ENCODE results near the gene VAMP8. TPM values are rescaled to one million over a fixed set of nuclear protein-coding genes. Genes with fewer than 3 reads are reported as not detected.

VAMP8 gene
- total and polyA plus RNA-seq, 4 experiments from 2014 or later = 98.5 to 612 (median 254) TPM

DNA sequence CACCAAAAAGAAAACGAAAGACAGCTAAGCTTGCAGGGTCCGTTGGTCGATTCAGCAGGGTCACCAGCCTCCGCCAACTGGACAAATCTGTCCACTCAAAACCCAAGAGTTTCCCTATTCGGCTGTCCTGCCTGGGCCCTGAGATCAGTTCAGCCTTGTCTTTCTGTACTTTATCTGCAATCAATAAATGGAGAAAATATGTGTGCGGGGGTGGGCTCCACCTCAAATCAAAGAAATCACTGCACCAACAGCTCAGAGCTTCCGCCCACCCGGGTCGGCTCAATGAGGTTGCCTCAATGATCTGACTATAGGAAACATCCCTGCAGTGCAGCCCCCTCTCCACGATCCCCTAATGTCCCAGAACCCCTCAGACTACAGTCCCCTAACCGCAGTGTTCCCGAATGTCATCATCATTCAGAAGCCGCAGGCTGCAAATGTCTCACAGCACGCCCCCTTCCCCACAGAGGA is 16.5 kb upstream of the VAMP8 start:
- Mint-ChIP-seq H3K36me3 (peaks cover 8 to 21% of the 10 kb centered on the region in 2 donors), H3K9me3 (no peaks in the 10 kb centered on the region), H3K4me3 (peak overlapping the region; percentile 94 to 99 (median 98)), H3K4me1 (peaks cover 12 to 35% (median 22%) of the 10 kb centered on the region in 4 donors), H3K27me3 (no peaks in the 10 kb centered on the region), H3K27ac (peak overlapping the region; percentile 94 to 99 (median 97))
- no peak for DNase-seq
- intact Hi-C loops (cut with micrococcal nuclease) = loop anchor here (1.0 to 2.0 kb wide), 9 partner anchors 9 to 142 kb away; partner anchors contain the start of genes C2orf68, MAT2A, RNF181 and SH2D6
- Histone ChIP-seq H3K4me3 (ENCODE audit: low read length in 2 of 2) (peak overlapping the region; percentile 74 to 97), H3K27ac (ENCODE audit: low read depth, low read length) (peak overlapping the region; percentile 89), H3K36me3 (ENCODE audit: insufficient read depth, low read length) (peaks cover 5% of the 10 kb centered on the region), H3K9me3 (ENCODE audit: control insufficient read depth in 1 of 2, low read length in 2 of 2) (no peaks in the 10 kb centered on the region), H3K27me3 (ENCODE audit: insufficient read depth, low read length) (no peaks in the 10 kb centered on the region), H3K4me1 (ENCODE audit: insufficient read depth, low read length) (peaks cover 19% of the 10 kb centered on the region)
- ChIA-PET CTCF (ENCODE audit: partially characterized antibody) (interaction anchor here (0.7 to 3.3 kb wide), 8 partner anchors 9 to 141 kb away, joined by 3 to 12 read pairs (median 4); partner anchors contain the start of genes MAT2A, RNF181 and TMEM150A), POLR2A (ENCODE audit: partially characterized antibody) (interaction anchor here (0.7 to 3.5 kb wide), 16 partner anchors 9 to 235 kb away, joined by 3 to 30 read pairs (median 10); partner anchors contain the start of genes C2orf68, MAT2A, RNF181 and SH2D6)

DNA sequence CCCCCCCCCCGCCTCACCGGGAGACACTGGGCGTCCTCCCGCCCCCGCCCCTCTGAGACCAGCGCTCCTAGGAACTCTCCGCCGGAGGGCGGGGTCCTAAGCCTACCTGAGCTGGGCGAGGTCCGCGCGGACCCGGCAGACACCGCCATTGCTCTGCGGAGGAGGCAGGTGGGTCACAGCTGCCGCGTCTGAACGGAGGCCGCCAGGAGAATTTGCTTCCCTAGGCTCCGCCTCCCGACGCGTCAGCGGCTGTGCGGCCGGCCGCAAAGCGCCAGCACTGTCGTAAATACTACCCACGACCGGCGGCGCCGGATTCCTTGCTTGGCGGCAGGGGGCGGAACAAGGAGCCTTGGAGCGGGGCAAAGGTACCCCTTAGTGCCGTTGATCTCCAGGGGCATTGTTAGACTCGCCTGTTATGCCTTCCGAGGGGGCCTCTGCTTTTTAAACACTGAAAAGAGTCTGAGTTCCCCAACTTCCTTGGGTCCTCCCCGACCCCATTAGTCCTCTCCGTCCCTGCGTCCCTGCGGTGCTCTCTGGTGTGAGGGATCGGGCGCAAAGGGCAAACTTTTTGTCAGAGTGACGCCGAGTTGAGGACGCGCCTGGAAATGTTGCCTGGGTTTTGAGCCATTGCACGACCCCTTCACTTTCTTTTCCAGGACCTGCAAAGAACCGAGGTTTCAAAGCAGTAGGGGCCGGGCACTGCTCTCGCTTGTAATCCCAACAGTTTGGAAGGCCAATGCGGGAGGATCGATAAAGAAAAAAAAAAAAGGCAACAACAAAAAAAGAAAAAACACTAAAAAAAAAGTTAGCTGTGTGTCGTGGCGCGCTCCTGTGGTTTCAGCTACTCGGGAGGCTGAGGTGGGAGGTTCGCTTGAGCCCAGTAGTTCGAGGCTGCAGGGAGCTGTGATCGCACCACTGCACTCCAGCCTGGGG is 15.8 kb upstream of the VAMP8 start, which contains the start of gene GGCX:
GGCX (minus strand) TSS at position 214 of the 933 bp plus-strand sequence; CDS start at position 149, 65 bp downstream.
- Histone ChIP-seq H3K36me3 (ENCODE audit: insufficient read depth, low read length) (peaks cover 5% of the 10 kb centered on the region), H3K27ac (ENCODE audit: low read depth, low read length) (peak within 1 kb of the TSS; percentile 89), H3K4me1 (ENCODE audit: insufficient read depth, low read length) (peaks cover 19% of the 10 kb centered on the region), H3K4me3 (ENCODE audit: low read length in 2 of 2) (peak within 1 kb of the TSS; percentile 74 to 97), H3K9me3 (ENCODE audit: control insufficient read depth in 1 of 2, low read length in 2 of 2) (no peaks in the 10 kb centered on the region), H3K27me3 (ENCODE audit: insufficient read depth, low read length) (no peaks in the 10 kb centered on the region)
- no peaks in the 10 kb centered on the region for H3K27me3 Mint-ChIP-seq
- ChIA-PET POLR2A (ENCODE audit: partially characterized antibody) (interaction anchor here (0.6 to 3.5 kb wide), 19 partner anchors 10 to 538 kb away, joined by 3 to 30 read pairs (median 8); partner anchors contain the start of genes C2orf68, MAT2A, RNF181 and SH2D6), CTCF (ENCODE audit: partially characterized antibody) (interaction anchor here (1.1 to 3.3 kb wide), 6 partner anchors 10 to 142 kb away, joined by 3 to 12 read pairs (median 6); partner anchors contain the start of genes MAT2A, RNF181 and TMEM150A)
- H3K36me3 Mint-ChIP-seq = peaks cover 8 to 16% of the 10 kb centered on the region in 2 donors
- peak; percentile 86 to 95 (median 87) for DNase-seq
- H3K4me3 Mint-ChIP-seq = peak within 1 kb of the TSS; percentile 94 to 99 (median 98)
- H3K27ac Mint-ChIP-seq = peak within 1 kb of the TSS; percentile 94 to 99 (median 97)
- peaks cover 12 to 35% (median 22%) of the 10 kb centered on the region in 4 donors for H3K4me1 Mint-ChIP-seq
- intact Hi-C loops (cut with micrococcal nuclease) = loop anchor here (1.0 to 2.0 kb wide), 9 partner anchors 9 to 143 kb away; partner anchors contain the start of genes C2orf68, MAT2A, RNF181 and SH2D6
- H3K9me3 Mint-ChIP-seq = no peaks in the 10 kb centered on the region

GRCh38 chr2:85564144-85564563 is 13.2 kb upstream of the VAMP8 start:
- POLR2A ChIA-PET (ENCODE audit: partially characterized antibody) = interaction anchor here (0.6 to 1.6 kb wide), 2 partner anchors 25 to 237 kb away, joined by 3 to 5 read pairs; partner anchors contain the start of genes MAT2A and TGOLN2
- no peaks in the 10 kb centered on the region for H3K27me3 ChIP-seq (ENCODE audit: insufficient read depth, low read length)
- intact Hi-C loops (cut with micrococcal nuclease) = no loop called here
- peaks cover 0 to 6% of the 10 kb centered on the region in 2 donors for H3K36me3 Mint-ChIP-seq
- H3K27ac Mint-ChIP-seq = peak overlapping the region in 3 of 7 donors; percentile 7 to 43 (median 13)
- H3K4me1 ChIP-seq (ENCODE audit: insufficient read depth, low read length) = peaks cover 19% of the 10 kb centered on the region
- no peak for DNase-seq
- peaks cover 0 to 2% of the 10 kb centered on the region in 2 donors for H3K27me3 Mint-ChIP-seq
- H3K9me3 Mint-ChIP-seq = no peaks in the 10 kb centered on the region
- H3K4me3 ChIP-seq (ENCODE audit: low read length in 2 of 2) = no peak overlapping the region
- H3K4me3 Mint-ChIP-seq = peak overlapping the region in 3 of 8 donors; percentile 2 to 57 (median 53)
- H3K4me1 Mint-ChIP-seq = peaks cover 10 to 30% (median 19%) of the 10 kb centered on the region in 4 donors
- CTCF ChIA-PET (ENCODE audit: partially characterized antibody) = interaction anchor here (0.6 kb wide), 1 partner anchor 13 kb away, joined by 3 read pairs; no protein-coding TSS in a partner anchor
- no peak overlapping the region for H3K27ac ChIP-seq (ENCODE audit: low read depth, low read length)
- no peaks in the 10 kb centered on the region for H3K36me3 ChIP-seq (ENCODE audit: insufficient read depth, low read length)
- H3K9me3 ChIP-seq (ENCODE audit: control insufficient read depth in 1 of 2, low read length in 2 of 2) = no peaks in the 10 kb centered on the region

- H3K27me3 Mint-ChIP-seq = peaks cover 0 to 7% of the 10 kb centered on the region in 2 donors
- H3K4me3 ChIP-seq (ENCODE audit: low read length in 2 of 2) = no peak overlapping the region
- peaks cover 0 to 4% of the 10 kb centered on the region in 2 donors for H3K36me3 Mint-ChIP-seq
- no peak overlapping the region for H3K4me3 Mint-ChIP-seq
- peaks cover 0 to 11% (median 4%) of the 10 kb centered on the region in 4 donors for H3K4me1 Mint-ChIP-seq
- POLR2A ChIA-PET (ENCODE audit: partially characterized antibody) = interaction anchor here (1.8 kb wide), 1 partner anchor 29 kb away, joined by 5 read pairs; the partner anchor contains the start of gene RNF181
- H3K27me3 ChIP-seq (ENCODE audit: insufficient read depth, low read length) = no peaks in the 10 kb centered on the region
- CTCF ChIA-PET (ENCODE audit: partially characterized antibody) = interaction anchor here (1.2 to 2.5 kb wide), 2 partner anchors 10 to 49 kb away, joined by 3 to 7 read pairs; partner anchors contain the start of genes USP39 and VAMP8
- H3K9me3 ChIP-seq (ENCODE audit: control insufficient read depth in 1 of 2, low read length in 2 of 2) = no peaks in the 10 kb centered on the region
- H3K4me1 ChIP-seq (ENCODE audit: insufficient read depth, low read length) = peaks cover 4% of the 10 kb centered on the region
- intact Hi-C loops (cut with micrococcal nuclease) = no loop called here
- no peak overlapping the region for H3K27ac Mint-ChIP-seq
- H3K27ac ChIP-seq (ENCODE audit: low read depth, low read length) = no peak overlapping the region
- H3K9me3 Mint-ChIP-seq = peaks cover 0 to 1% (median 0%) of the 10 kb centered on the region in 8 donors
- H3K36me3 ChIP-seq (ENCODE audit: insufficient read depth, low read length) = no peaks in the 10 kb centered on the region
- no peak for DNase-seq
These were observed 11.1 kb upstream of the VAMP8 start for GRCh38 chr2:85566265-85566664.

GRCh38 chr2:85575739-85576138 is 1.6 kb upstream of the VAMP8 start:
- ChIA-PET CTCF (ENCODE audit: partially characterized antibody) (interaction anchor here (3.1 kb wide), 1 partner anchor 9 kb away, joined by 7 read pairs; no protein-coding TSS in a partner anchor), POLR2A (ENCODE audit: partially characterized antibody) (interaction anchor here (0.6 to 5.7 kb wide), 2 partner anchors 20 to 247 kb away, joined by 3 to 50 read pairs; partner anchors contain the start of gene RNF181)
- no peak overlapping the region for H3K4me3 Mint-ChIP-seq
- no peaks in the 10 kb centered on the region for H3K27me3 ChIP-seq (ENCODE audit: insufficient read depth, low read length)
- H3K27me3 Mint-ChIP-seq = no peaks in the 10 kb centered on the region
- no peaks in the 10 kb centered on the region for H3K9me3 Mint-ChIP-seq
- no peaks in the 10 kb centered on the region for H3K36me3 ChIP-seq (ENCODE audit: insufficient read depth, low read length)
- intact Hi-C loops (cut with micrococcal nuclease) = loop anchor here (2.0 kb wide), 1 partner anchor 19 kb away; the partner anchor contains the start of gene RNF181
- H3K27ac ChIP-seq (ENCODE audit: low read depth, low read length) = no peak overlapping the region
- peaks cover 16 to 35% (median 27%) of the 10 kb centered on the region in 4 donors for H3K4me1 Mint-ChIP-seq
- H3K9me3 ChIP-seq (ENCODE audit: control insufficient read depth in 1 of 2, low read length in 2 of 2) = no peaks in the 10 kb centered on the region
- H3K4me3 ChIP-seq (ENCODE audit: low read length in 2 of 2) = no peak overlapping the region
- no peak for DNase-seq
- peaks cover 30% of the 10 kb centered on the region for H3K4me1 ChIP-seq (ENCODE audit: insufficient read depth, low read length)
- peaks cover 8 to 11% of the 10 kb centered on the region in 2 donors for H3K36me3 Mint-ChIP-seq
- no peak overlapping the region for H3K27ac Mint-ChIP-seq

DNA sequence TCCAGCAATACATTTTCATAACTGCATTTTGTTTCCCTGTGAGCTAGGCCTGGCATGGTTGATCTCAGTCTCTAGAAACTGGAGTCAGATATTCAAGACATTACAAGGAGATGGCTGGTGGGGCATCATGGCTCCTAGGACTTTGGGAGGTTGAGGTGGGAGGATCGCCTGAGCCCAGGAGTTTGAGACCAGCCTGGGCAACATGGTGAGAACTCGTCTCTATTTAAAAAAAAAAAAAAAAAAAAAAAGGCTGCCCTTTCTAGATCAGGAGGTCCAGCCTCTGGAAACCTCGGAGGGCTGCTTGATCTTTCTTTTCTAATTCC is 362 bp upstream of the VAMP8 start:
- H3K27me3 ChIP-seq (ENCODE audit: insufficient read depth, low read length) = no peaks in the 10 kb centered on the region
- Mint-ChIP-seq H3K36me3 (peaks cover 15 to 18% of the 10 kb centered on the region in 2 donors), H3K9me3 (no peaks in the 10 kb centered on the region), H3K4me3 (peak overlapping the region; percentile 90 to 98 (median 96)), H3K4me1 (peaks cover 20 to 42% (median 33%) of the 10 kb centered on the region in 4 donors), H3K27me3 (no peaks in the 10 kb centered on the region), H3K27ac (peak overlapping the region; percentile 86 to 98 (median 93))
- H3K27ac ChIP-seq (ENCODE audit: low read depth, low read length) = peak overlapping the region; percentile 76
- H3K4me1 ChIP-seq (ENCODE audit: insufficient read depth, low read length) = peaks cover 30% of the 10 kb centered on the region
- intact Hi-C loops (cut with micrococcal nuclease) = loop anchor here (1.0 to 2.0 kb wide), 2 partner anchors 16 to 18 kb away; partner anchors contain the start of genes GGCX and RNF181
- DNase-seq = no peak
- H3K36me3 ChIP-seq (ENCODE audit: insufficient read depth, low read length) = peaks cover 8% of the 10 kb centered on the region
- CTCF ChIA-PET (ENCODE audit: partially characterized antibody) = interaction anchor here (0.5 to 3.1 kb wide), 6 partner anchors 10 to 279 kb away, joined by 3 to 8 read pairs (median 4); no protein-coding TSS in a partner anchor
- H3K4me3 ChIP-seq (ENCODE audit: low read length in 2 of 2) = peak overlapping the region; percentile 62 to 86
- POLR2A ChIA-PET (ENCODE audit: partially characterized antibody) = interaction anchor here (0.7 to 5.7 kb wide), 14 partner anchors 8 to 249 kb away, joined by 3 to 50 read pairs (median 6); partner anchors contain the start of genes GGCX, MAT2A, RNF181 and TGOLN2
- H3K9me3 ChIP-seq (ENCODE audit: control insufficient read depth in 1 of 2, low read length in 2 of 2) = no peaks in the 10 kb centered on the region
